Coronary artery (tissue), 2 donors: Measurements from ENCODE around the gene ZNF474.

Experiments
- DNase-seq: peaks from one replicate; pipeline ENCODE4 v3.0.0-alpha.2; 2017; ENCODE audit warnings: low spot score
- H3K27ac ChIP-seq, 2 donors: fragments of 200-600 bp; sonication (generic); one replicate each; pipeline ENCODE4 v1.5.1; 2016 to 2019
- H3K4me3 ChIP-seq: fragments of 200-600 bp; sonication (generic); 2 replicates; pipeline ENCODE4 v1.5.1; 2016; ENCODE audit warnings: mild to moderate bottlenecking, moderate library complexity
- CTCF ChIP-seq: fragments of 200-600 bp; sonication (generic); IDR thresholded peaks from one replicate; pipeline ENCODE4 v1.5.1; 2019; ENCODE audit warnings: antibody characterized with exemption

ZNF474 gene

GRCh38 chr5:122162100-122162638, 32.8 kb downstream of the ZNF474 start:
- no peak overlapping the region for H3K4me3 ChIP-seq
- no peak for TF ChIP-seq CTCF
- DNase-seq = no peak
- peak overlapping the region in 1 of 2 donors; percentile 81 for H3K27ac ChIP-seq

GRCh38 chr5:122163121-122164069, 34.0 kb downstream of the ZNF474 start:
- peak overlapping the region; percentile 43 to 81 for H3K27ac ChIP-seq
- no peak for TF ChIP-seq CTCF
- DNase-seq = peak; percentile 78
- no peak overlapping the region for H3K4me3 ChIP-seq

GRCh38 chr5:122164070-122164435, 34.7 kb downstream of the ZNF474 start:
- no peak for DNase-seq
- no peak for TF ChIP-seq CTCF
- Histone ChIP-seq H3K27ac (peak overlapping the region; percentile 43 to 81), H3K4me3 (no peak overlapping the region)

GRCh38 chr5:122164831-122165558, 35.6 kb downstream of the ZNF474 start:
- Histone ChIP-seq H3K27ac (peak overlapping the region in 1 of 2 donors; percentile 81), H3K4me3 (no peak overlapping the region)
- no peak for DNase-seq
- TF ChIP-seq CTCF = no peak

GRCh38 chr5:122165559-122166078, 36.3 kb downstream of the ZNF474 start:
- no peak overlapping the region for H3K4me3 ChIP-seq
- no peak for TF ChIP-seq CTCF
- no peak overlapping the region for H3K27ac ChIP-seq
- no peak for DNase-seq

- DNase-seq = no peak
- no peak for TF ChIP-seq CTCF
- H3K4me3 ChIP-seq = no peak overlapping the region
- no peak overlapping the region for H3K27ac ChIP-seq
Measured at GRCh38 chr5:122169350-122170103, 40.2 kb downstream of the ZNF474 start.
